Omental fat pad (tissue), 4 donors: ENCODE measurements around the gene CCDC171. TPM values are rescaled to one million over a fixed set of nuclear protein-coding genes. Genes with fewer than 3 reads are reported as not detected.

Source experiments
- ATAC-seq: fragments of 150-250 bp; one replicate; pipeline ENCODE4 v1.9.1; 2016; ENCODE audit warnings: mild to moderate bottlenecking, moderate library complexity; ENCODE audit not compliant: low FRiP score
- DNase-seq: peaks from one replicate; pipeline ENCODE4 v3.0.0-alpha.2; 2019; ENCODE audit warnings: low spot score
- CTCF ChIP-seq, 3 donors: fragments of 450-650 bp; IDR thresholded peaks; one replicate each; pipeline ENCODE4 v1.5.1; 2016 to 2017; ENCODE audit warnings: antibody characterized with exemption in 3 of 3, mild to moderate bottlenecking in 3 of 3, moderate library complexity in 2 of 3
- total RNA-seq, 4 donors: library from RNA; depleted of rRNA; stranded (reverse); fragments of >200 nt; gene quantifications; one replicate each; pipeline ENCODE4 v1.1.0, GENCODE V29; 2016

Gene CCDC171
- total RNA-seq, 4 donors from 2014 or later, result 1.1 to 5.0 (median 2.1) TPM

GRCh38 chr9:15529566-15530324 lies 23.1 kb upstream of the CCDC171 start:
- no peak for TF ChIP-seq CTCF (IDR thresholded peaks at IDR 0.05)
- DNase-seq (no peak), ATAC-seq (no peak)

- ATAC-seq (no peak), DNase-seq (no peak)
- no peak for TF ChIP-seq CTCF (IDR thresholded peaks at IDR 0.05)
Measured at GRCh38 chr9:15531380-15531779, 21.5 kb upstream of the CCDC171 start.

GRCh38 chr9:15541872-15542271 lies 11.0 kb upstream of the CCDC171 start:
- ATAC-seq, result no peak
- no peak for DNase-seq
- TF ChIP-seq CTCF (IDR thresholded peaks at IDR 0.05), result no peak

- DNase-seq (no peak), ATAC-seq (no peak)
- no peak for TF ChIP-seq CTCF (IDR thresholded peaks at IDR 0.05)
Measured at GRCh38 chr9:15542624-15543023, 10.2 kb upstream of the CCDC171 start.

GRCh38 chr9:15543047-15543813 lies 9.6 kb upstream of the CCDC171 start:
- ATAC-seq (no peak), DNase-seq (no peak)
- TF ChIP-seq CTCF (IDR thresholded peaks at IDR 0.05), result no peak

GRCh38 chr9:15549611-15550010 lies 3.2 kb upstream of the CCDC171 start:
- no peak for TF ChIP-seq CTCF (IDR thresholded peaks at IDR 0.05)
- DNase-seq, result no peak
- no peak for ATAC-seq

- DNase-seq (no peak), ATAC-seq (no peak)
- TF ChIP-seq CTCF (IDR thresholded peaks at IDR 0.05), result no peak
Measured at GRCh38 chr9:15553528-15553898, 670 bp downstream of the CCDC171 start.
